ENCODE results near the gene TSFM. TPM values are rescaled to one million over a fixed set of nuclear protein-coding genes. Genes with fewer than 3 reads are reported as not detected.

TSFM gene
- total and polyA plus RNA-seq, 2 of the 13 experiments (the other 11 are each of a cell fraction or from before 2014, with no cell fraction given), result 29.8 to 68.3 TPM

- TF ChIP-seq MYPOP (CRISPR knock-in tag; IDR thresholded peaks at IDR 0.05) (no peak), EP300 (IDR thresholded peaks at IDR 0.05; ENCODE audit: low read depth in 2 of 2, low read length in 2 of 2) (peak; percentile 46 to 63; a peak in 2 of 4 replicates), EP300 (CRISPR knock-in tag; IDR thresholded peaks at IDR 0.05; ENCODE audit: borderline replicate concordance) (peak; percentile 62; the same call in 1 of the 2 replicates), ZNF891 (CRISPR knock-in tag; IDR thresholded peaks at IDR 0.05) (peak; percentile 18; the same call in 1 of the 2 replicates), DZIP1 (CRISPR knock-in tag; IDR thresholded peaks at IDR 0.05) (no peak), NFE2 (CRISPR knock-in tag; IDR thresholded peaks at IDR 0.05) (no peak), TERF1 (CRISPR knock-in tag; IDR thresholded peaks at IDR 0.05) (no peak), SYNCRIP (IDR thresholded peaks at IDR 0.05; ENCODE audit: insufficient read depth, low read depth, low read length) (no peak), ZNF430 (CRISPR knock-in tag; IDR thresholded peaks at IDR 0.05) (peak; percentile 74), ZBTB7A (CRISPR knock-in tag; IDR thresholded peaks at IDR 0.05) (peak; percentile 46; the same call in 1 of the 2 replicates), HHEX (CRISPR knock-in tag; IDR thresholded peaks at IDR 0.05) (no peak), BRCA1 (CRISPR knock-in tag; IDR thresholded peaks at IDR 0.05) (peak; percentile 80; the same call in 1 of the 2 replicates), RORA (CRISPR knock-in tag; IDR thresholded peaks at IDR 0.05) (no peak), ZNF431 (CRISPR knock-in tag; IDR thresholded peaks at IDR 0.05; ENCODE audit: borderline replicate concordance, low read depth) (no peak; the same call in 1 of the 2 replicates), MNT (IDR thresholded peaks at IDR 0.05) (peak; percentile 16; the same call in 1 of the 2 replicates), KDM5B (CRISPR knock-in tag; IDR thresholded peaks at IDR 0.05; ENCODE audit: borderline replicate concordance) (peak; percentile 79), ZNF614 (CRISPR knock-in tag; IDR thresholded peaks at IDR 0.05; ENCODE audit: borderline replicate concordance) (no peak), ZNF160 (CRISPR knock-in tag; IDR thresholded peaks at IDR 0.05) (peak; percentile 76; the same call in 1 of the 2 replicates), ZNF501 (CRISPR knock-in tag; IDR thresholded peaks at IDR 0.05) (peak; percentile 82), MTF2 (CRISPR knock-in tag; IDR thresholded peaks at IDR 0.05; ENCODE audit: borderline replicate concordance) (no peak; the same call in 1 of the 2 replicates), ZNF724P (CRISPR knock-in tag; IDR thresholded peaks at IDR 0.05; ENCODE audit: borderline replicate concordance) (peak; percentile 51; the same call in 1 of the 2 replicates), ZNF484 (CRISPR knock-in tag; IDR thresholded peaks at IDR 0.05; ENCODE audit: borderline replicate concordance, low read depth) (no peak), GFI1 (CRISPR knock-in tag; IDR thresholded peaks at IDR 0.05; ENCODE audit: borderline replicate concordance) (peak; percentile 58; the same call in 1 of the 2 replicates)
These were observed 63.1 kb downstream of the TSFM start (continued) for GRCh38 chr12:57845478-57846284.
